ENCODE results near the gene NLRP2B. TPM values are rescaled to one million over a fixed set of nuclear protein-coding genes. Genes with fewer than 3 reads are reported as not detected.
"Not testable (repeated sequence)": the region's sequence is repeated elsewhere in the genome, so short reads cannot be mapped to it uniquely, and the experiment has no call there.

The NLRP2B gene
- not detected in 2 replicates for total RNA-seq (2014; rRNA removed; shearing (Covaris generic))
- polyA plus RNA-seq (2015; cell fraction: cytosol; rRNA removed): not detected in 2 replicates
- not detected in 2 replicates for polyA plus RNA-seq (2015; cell fraction: nucleus; rRNA removed)

GRCh38 chrX:57680160-57680559, at the start of gene NLRP2B:
Gene NLRP2B (minus strand): TSS chrX:57680260.
- no peak for DNase-seq (ENCODE audit: low read depth)

DNA sequence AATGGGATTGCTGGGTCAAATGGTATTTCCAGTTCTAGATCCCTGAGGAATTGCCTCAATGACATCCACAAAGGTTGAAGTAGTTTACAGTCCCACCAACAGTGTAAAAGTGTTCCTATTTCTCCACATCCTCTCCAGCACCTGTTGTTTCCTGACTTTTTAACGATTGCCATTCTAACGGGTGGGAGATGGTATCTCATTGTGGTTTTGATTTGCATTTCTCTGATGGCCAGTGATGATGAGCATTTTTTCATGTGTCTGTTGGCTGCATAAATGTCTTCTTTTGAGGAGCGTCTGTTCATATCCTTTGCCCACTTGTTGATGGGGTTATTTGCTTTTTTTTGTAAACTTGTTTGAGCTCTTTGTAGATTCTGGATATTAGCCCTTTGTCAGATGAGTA, 45.9 kb upstream of the NLRP2B start:
- DNase-seq (ENCODE audit: low read depth): not testable (repeated sequence)

DNA sequence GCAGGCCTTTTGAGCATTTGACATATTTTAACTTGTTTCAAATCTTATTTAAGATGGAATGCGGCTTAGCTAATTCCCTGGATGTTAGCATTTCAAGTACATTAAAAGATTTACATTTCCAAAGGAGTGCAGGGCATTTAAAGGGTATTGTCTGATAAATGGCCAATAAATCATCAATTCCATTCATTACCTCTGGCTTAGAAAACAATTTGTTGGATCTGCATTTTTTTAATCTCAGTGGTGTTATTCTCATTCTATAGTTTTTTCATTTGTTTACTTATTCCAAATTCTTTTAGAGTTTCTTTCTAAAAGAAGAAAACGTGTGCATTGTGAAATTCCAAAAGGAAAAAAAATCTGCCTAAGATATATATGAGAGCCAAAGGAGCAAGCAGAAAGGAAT, 1.3 kb upstream of the NLRP2B start:
- no peak for DNase-seq (ENCODE audit: low read depth)

- no peak for DNase-seq (ENCODE audit: low read depth)
Observed at GRCh38 chrX:57678686-57679428, 1.2 kb downstream of the NLRP2B start.

DNA sequence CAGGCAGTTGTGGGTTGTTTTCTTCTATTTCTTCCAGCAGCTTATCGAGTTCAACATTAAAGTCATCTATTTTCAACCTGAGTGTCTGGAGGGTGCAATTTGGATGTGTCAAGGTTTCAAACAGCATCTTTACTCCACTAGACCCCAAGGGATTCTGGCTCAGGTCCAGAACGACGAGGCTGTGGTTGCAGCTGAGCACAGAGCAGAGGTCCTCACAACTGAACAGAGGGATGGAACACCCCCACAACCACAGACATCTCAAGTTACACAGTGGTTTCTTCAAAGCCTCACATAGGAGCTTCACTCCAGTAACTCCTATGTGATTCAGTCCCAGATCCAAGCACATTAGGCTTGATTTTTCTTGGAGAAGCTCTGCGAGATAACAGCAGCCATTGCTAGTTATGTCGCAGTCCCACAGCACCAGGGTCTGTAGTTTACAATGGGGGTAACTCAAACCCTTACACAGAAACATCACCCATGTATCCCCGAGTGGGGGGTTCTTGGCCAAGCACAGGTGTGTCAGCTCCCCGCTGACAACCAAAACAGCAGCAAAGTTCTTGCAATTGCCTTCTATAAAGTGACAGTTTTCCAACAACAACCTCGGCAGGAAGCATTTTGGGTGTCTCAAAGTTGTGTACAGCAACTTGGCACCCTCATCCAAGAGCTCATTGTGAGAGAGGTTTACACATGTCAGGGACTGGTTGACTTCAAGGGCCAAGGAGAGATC, 2.8 kb downstream of the NLRP2B start:
- peak; percentile 12 for DNase-seq (ENCODE audit: low read depth)

GRCh38 chrX:57675320-57675719, 4.7 kb downstream of the NLRP2B start:
- no peak for DNase-seq (ENCODE audit: low read depth)

DNA sequence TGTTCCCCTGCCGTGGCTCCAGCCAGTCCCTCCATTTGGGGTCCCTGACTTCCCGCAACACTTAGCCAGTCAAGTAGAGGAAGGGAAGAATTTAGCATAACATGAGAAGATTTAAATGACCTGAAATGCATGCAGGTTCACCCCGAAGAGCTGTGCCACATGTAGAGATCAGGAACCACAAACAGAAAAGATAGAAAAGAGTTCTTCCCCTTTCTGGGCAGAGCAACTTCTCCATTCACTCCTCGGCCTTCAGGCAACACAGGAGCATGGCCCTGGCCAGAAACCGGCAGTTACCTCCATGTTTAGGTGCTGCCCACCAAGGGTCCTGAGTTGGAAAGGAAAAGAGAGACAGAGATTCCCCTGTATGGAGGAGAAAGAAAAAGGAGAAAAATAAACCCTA, 5.2 kb downstream of the NLRP2B start:
- DNase-seq (ENCODE audit: low read depth): no peak

- DNase-seq (ENCODE audit: low read depth): no peak
Observed at GRCh38 chrX:57669961-57670360, 10.1 kb downstream of the NLRP2B start.

DNA sequence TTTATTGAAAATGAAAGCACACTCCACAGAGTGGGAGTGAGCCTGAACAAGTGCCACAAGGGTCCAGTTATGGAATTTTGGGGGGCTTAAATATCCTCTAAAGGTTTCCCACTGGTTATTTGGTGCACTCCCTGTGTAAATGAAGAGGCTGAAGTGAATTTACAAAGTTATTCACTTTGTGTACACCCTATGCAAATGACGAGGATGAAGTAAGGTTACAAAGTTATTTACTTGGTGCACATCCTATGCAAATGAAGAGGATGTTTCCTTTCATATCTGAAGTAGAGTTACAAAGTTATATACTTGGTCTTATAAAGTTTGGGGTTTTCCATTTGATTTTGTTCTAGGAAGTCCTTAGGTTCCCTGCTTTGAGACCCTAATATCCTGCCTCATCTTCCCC, 13.1 kb downstream of the NLRP2B start:
- DNase-seq (ENCODE audit: low read depth): no peak

DNA sequence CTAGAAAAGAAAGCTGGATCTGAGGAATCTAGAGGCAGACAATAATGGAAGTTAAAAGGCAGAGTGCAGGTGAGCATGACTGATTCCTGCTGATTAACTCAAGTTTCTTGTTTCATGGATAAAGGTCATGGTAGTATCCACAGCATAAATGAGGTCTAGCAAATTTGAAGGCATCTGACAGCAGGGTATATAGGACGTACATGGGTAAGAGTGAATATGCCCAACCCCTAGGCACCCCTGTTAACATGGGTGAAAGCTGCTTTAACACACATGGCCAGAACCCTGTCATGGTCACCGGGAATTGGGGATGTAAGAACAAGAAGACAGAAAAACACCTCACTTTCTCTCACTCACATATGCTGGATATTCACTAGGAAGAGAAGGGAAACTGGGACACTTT, 25.0 kb downstream of the NLRP2B start:
- DNase-seq (ENCODE audit: low read depth): no peak

- DNase-seq (ENCODE audit: low read depth): no peak
Observed at GRCh38 chrX:57652705-57653104, 27.4 kb downstream of the NLRP2B start.

GRCh38 chrX:57651169-57651919, 28.7 kb downstream of the NLRP2B start:
- DNase-seq (ENCODE audit: low read depth): no peak

- DNase-seq (ENCODE audit: low read depth): no peak
Observed at GRCh38 chrX:57647020-57647419, 33.0 kb downstream of the NLRP2B start.

DNA sequence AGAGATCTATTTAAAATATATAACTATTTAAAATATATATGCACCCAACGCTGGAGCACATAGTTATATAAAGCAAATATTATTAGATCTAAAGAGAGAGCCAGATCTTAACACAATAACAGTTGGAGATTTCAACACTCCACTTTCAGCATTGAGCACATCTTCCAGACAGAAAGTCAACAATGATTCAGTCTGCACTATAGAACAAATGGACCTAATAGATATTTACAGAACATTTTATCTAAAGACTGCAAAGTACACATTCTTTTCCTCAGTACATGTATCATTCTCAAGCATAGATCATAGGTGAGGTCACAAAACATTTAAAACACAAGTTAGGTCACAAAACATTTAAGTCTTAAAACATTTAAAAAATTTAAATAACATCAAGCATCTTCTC, 36.4 kb downstream of the NLRP2B start:
- DNase-seq (ENCODE audit: low read depth): no peak

DNA sequence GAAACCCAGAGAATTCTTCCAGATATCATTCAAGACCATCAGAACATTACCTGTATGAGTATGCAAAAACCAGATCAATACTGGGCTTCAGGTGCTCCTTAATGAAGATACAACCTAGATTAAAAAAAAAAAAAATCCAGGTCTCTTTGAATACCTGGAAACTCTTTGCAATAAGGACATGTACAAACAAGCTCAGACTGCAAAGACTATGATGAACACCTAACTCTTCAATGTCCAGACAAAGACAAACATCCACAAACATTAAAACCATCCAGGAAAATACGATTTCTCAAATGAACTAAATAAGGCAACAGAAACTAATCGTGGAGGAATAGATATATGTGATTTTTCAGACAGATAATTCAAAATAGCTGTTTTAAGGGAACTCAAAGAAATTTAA, 38.7 kb downstream of the NLRP2B start:
- no peak for DNase-seq (ENCODE audit: low read depth)

GRCh38 chrX:57640674-57641016, 39.4 kb downstream of the NLRP2B start:
- DNase-seq (ENCODE audit: low read depth): no peak

- not testable (repeated sequence) for DNase-seq (ENCODE audit: low read depth)
Observed at GRCh38 chrX:57629438-57629837, 50.6 kb downstream of the NLRP2B start.

Other genes starting within 250 kb of the NLRP2B start
- 4.4 and 5.1 TPM in 2 replicates for gene ZXDB, start 88.2 kb downstream of the NLRP2B start, total RNA-seq (2014; rRNA removed; shearing (Covaris generic))
- 0.07 and 0.16 TPM in 2 replicates for gene ZXDA, start 230.2 kb upstream of the NLRP2B start, total RNA-seq (2014; rRNA removed; shearing (Covaris generic))